Large intestine (tissue), 3 donors: Measurements from ENCODE around the gene ZCCHC7. TPM values are rescaled to one million over a fixed set of nuclear protein-coding genes. Genes with fewer than 3 reads are reported as not detected.

Source experiments
- DNase-seq, 2 donors: peaks; one replicate each; pipeline versions ENCODE4 v3.0.0 to v3.0.0-alpha.2; 2013
- H3K27ac ChIP-seq: one replicate; pipeline ENCODE4 v1.5.1; 2013; ENCODE audit warnings: low read length
- H3K27me3 ChIP-seq: 2 replicates; pipeline ENCODE4 v1.6.1; 2013; ENCODE audit warnings: low read length; ENCODE audit not compliant: control insufficient read depth, insufficient read depth
- H3K36me3 ChIP-seq: 2 replicates; pipeline ENCODE4 v1.6.1; 2013; ENCODE audit warnings: low read length; ENCODE audit not compliant: control insufficient read depth, insufficient read depth
- H3K4me1 ChIP-seq: one replicate; pipeline ENCODE4 v1.6.1; 2013; ENCODE audit warnings: low read length; ENCODE audit not compliant: control insufficient read depth, insufficient read depth
- H3K4me3 ChIP-seq: one replicate; pipeline ENCODE4 v1.5.1; 2013; ENCODE audit warnings: low read length
- H3K9me3 ChIP-seq: one replicate; pipeline ENCODE4 v1.6.1; 2013; ENCODE audit warnings: mild to moderate bottlenecking, low read depth, low read length, moderate library complexity; ENCODE audit not compliant: control insufficient read depth
- WGBS: methylation state at CpG from one replicate; pipeline ENCODE4 v1.1.5; 2013; ENCODE audit warnings: low lambda C conversion rate; ENCODE audit not compliant: insufficient coverage; 5-methylcytosine and 5-hydroxymethylcytosine counted together
- polyA plus RNA-seq: library from polyadenylated mRNA; unstranded; fragments of 120-200 nt; gene quantifications from one replicate; pipeline ENCODE4 v1.2.1, GENCODE V29; 2013

ZCCHC7 gene
- polyA plus RNA-seq, 1 donor: 15.0 TPM

- H3K9me3 ChIP-seq: no peaks in the 10 kb centered on the region
- H3K36me3 ChIP-seq: peaks cover 2% of the 10 kb centered on the region
- no CpG with 5 or more reads among the region's 2 CpGs for WGBS
Observed at GRCh38 chr9:37167456-37168047, 47.2 kb downstream of the ZCCHC7 start.

GRCh38 chr9:37172557-37172956, 52.2 kb downstream of the ZCCHC7 start:
- WGBS: no CpG with 5 or more reads among the region's 4 CpGs
- no peaks in the 10 kb centered on the region for H3K27me3 ChIP-seq
- no peak overlapping the region for H3K4me3 ChIP-seq
- no peak for DNase-seq
- no peaks in the 10 kb centered on the region for H3K4me1 ChIP-seq
- H3K27ac ChIP-seq: no peak overlapping the region
- no peaks in the 10 kb centered on the region for H3K9me3 ChIP-seq
- H3K36me3 ChIP-seq: peaks cover 7% of the 10 kb centered on the region

More at GRCh38 chr9:37167456-37168047, 47.2 kb downstream of the ZCCHC7 start:
- DNase-seq: no peak
- no peak overlapping the region for H3K27ac ChIP-seq
- H3K4me3 ChIP-seq: no peak overlapping the region
- no peaks in the 10 kb centered on the region for H3K4me1 ChIP-seq
- H3K27me3 ChIP-seq: no peaks in the 10 kb centered on the region

GRCh38 chr9:37174247-37174646, 53.9 kb downstream of the ZCCHC7 start:
- no peak overlapping the region for H3K27ac ChIP-seq
- H3K27me3 ChIP-seq: no peaks in the 10 kb centered on the region
- no peaks in the 10 kb centered on the region for H3K4me1 ChIP-seq
- no CpG with 5 or more reads among the region's 2 CpGs for WGBS
- DNase-seq: no peak
- H3K4me3 ChIP-seq: no peak overlapping the region
- peaks cover 6% of the 10 kb centered on the region for H3K36me3 ChIP-seq
- no peaks in the 10 kb centered on the region for H3K9me3 ChIP-seq

- 86% methylated on average over 1 of the region's 2 CpGs for WGBS
- Histone ChIP-seq H3K9me3 (no peaks in the 10 kb centered on the region), H3K27me3 (no peaks in the 10 kb centered on the region), H3K36me3 (peaks cover 2% of the 10 kb centered on the region), H3K27ac (no peak overlapping the region), H3K4me1 (no peaks in the 10 kb centered on the region), H3K4me3 (no peak overlapping the region)
- DNase-seq: no peak
Observed at GRCh38 chr9:37178742-37179141, 58.4 kb downstream of the ZCCHC7 start.

- Histone ChIP-seq H3K4me1 (no peaks in the 10 kb centered on the region), H3K36me3 (peaks cover 2% of the 10 kb centered on the region), H3K27ac (no peak overlapping the region), H3K4me3 (no peak overlapping the region), H3K27me3 (no peaks in the 10 kb centered on the region), H3K9me3 (no peaks in the 10 kb centered on the region)
- DNase-seq: no peak
- 60% methylated on average over 1 of the region's 3 CpGs for WGBS
Observed at GRCh38 chr9:37179576-37179975, 59.2 kb downstream of the ZCCHC7 start.

- 71% methylated on average over 2 of the region's 2 CpGs for WGBS
Observed at GRCh38 chr9:37180138-37180537, 59.8 kb downstream of the ZCCHC7 start.

GRCh38 chr9:37182718-37183117, 62.3 kb downstream of the ZCCHC7 start:
- no peaks in the 10 kb centered on the region for H3K27me3 ChIP-seq
- no peak overlapping the region for H3K4me3 ChIP-seq
- no peak overlapping the region for H3K27ac ChIP-seq
- H3K36me3 ChIP-seq: no peaks in the 10 kb centered on the region
- no peaks in the 10 kb centered on the region for H3K9me3 ChIP-seq
- WGBS: no CpG with 5 or more reads among the region's 1 CpG
- no peak for DNase-seq
- H3K4me1 ChIP-seq: no peaks in the 10 kb centered on the region

More at GRCh38 chr9:37180138-37180537, 59.8 kb downstream of the ZCCHC7 start:
- H3K9me3 ChIP-seq: no peaks in the 10 kb centered on the region
- no peak for DNase-seq
- H3K4me1 ChIP-seq: no peaks in the 10 kb centered on the region
- no peak overlapping the region for H3K4me3 ChIP-seq
- no peak overlapping the region for H3K27ac ChIP-seq
- no peaks in the 10 kb centered on the region for H3K27me3 ChIP-seq
- H3K36me3 ChIP-seq: peaks cover 2% of the 10 kb centered on the region

GRCh38 chr9:37184905-37185867, 64.8 kb downstream of the ZCCHC7 start:
- no peak for DNase-seq
- Histone ChIP-seq H3K9me3 (no peaks in the 10 kb centered on the region), H3K27me3 (no peaks in the 10 kb centered on the region), H3K36me3 (peaks cover 3% of the 10 kb centered on the region), H3K4me1 (no peaks in the 10 kb centered on the region), H3K4me3 (no peak overlapping the region), H3K27ac (no peak overlapping the region)
- 92% methylated on average over 2 of the region's 4 CpGs for WGBS

- DNase-seq: no peak
- Histone ChIP-seq H3K36me3 (peaks cover 3% of the 10 kb centered on the region), H3K9me3 (no peaks in the 10 kb centered on the region), H3K4me1 (no peaks in the 10 kb centered on the region), H3K27me3 (no peaks in the 10 kb centered on the region), H3K27ac (no peak overlapping the region), H3K4me3 (no peak overlapping the region)
- WGBS: 100% methylated on average over 1 of the region's 6 CpGs
Observed at GRCh38 chr9:37187292-37187691, 66.9 kb downstream of the ZCCHC7 start.

GRCh38 chr9:37187713-37188439, 67.5 kb downstream of the ZCCHC7 start:
- H3K36me3 ChIP-seq: peaks cover 3% of the 10 kb centered on the region
- no peak overlapping the region for H3K4me3 ChIP-seq
- no peaks in the 10 kb centered on the region for H3K4me1 ChIP-seq
- no peak for DNase-seq
- H3K9me3 ChIP-seq: no peaks in the 10 kb centered on the region
- H3K27ac ChIP-seq: no peak overlapping the region
- no peaks in the 10 kb centered on the region for H3K27me3 ChIP-seq
- 100% methylated on average over 3 of the region's 5 CpGs for WGBS
